Common myeloid progenitor, CD34-positive (primary cell): ENCODE measurements around the gene SNRPA.

Source experiments
- CTCF ChIA-PET: fragments of 350-600 bp; sonication (Branson Sonifier 250); formaldehyde crosslinking; loops from one replicate; lab custom pipeline; 2021; ENCODE audit warnings: antibody characterized with exemption; lab: Charles Lee
- POLR2A ChIA-PET: fragments of 350-600 bp; sonication (Branson Sonifier 250); formaldehyde crosslinking; loops from one replicate; lab custom pipeline; 2021; ENCODE audit warnings: antibody characterized with exemption; lab: Charles Lee
- DNase-seq, 3 donors: peaks; one replicate each; pipeline versions ENCODE4 v3.0.0 to v3.0.0-alpha.2; 2013
- H3K27ac ChIP-seq, 2 experiments: 1 replicate in 1 of 2; 2 replicates in 1 of 2; pipeline ENCODE4 v1.7.0; 2013; ENCODE audit warnings: inconsistent platforms in 2 of 2, low read length in 2 of 2, mild to moderate bottlenecking in 2 of 2, low read depth in 1 of 2, moderate library complexity in 1 of 2; ENCODE audit not compliant: severe bottlenecking in 2 of 2, insufficient read depth in 1 of 2, poor library complexity in 1 of 2
- H3K27me3 ChIP-seq, 5 experiments: replicated peaks in 2 of 5; 1 replicate in 3 of 5; 2 replicates in 2 of 5; pipeline versions ENCODE4 v1.6.1 to v1.7.0; 2013; ENCODE audit warnings: low read length in 4 of 5, mild to moderate bottlenecking in 2 of 5, moderate library complexity in 2 of 5, inconsistent platforms in 1 of 5; ENCODE audit not compliant: insufficient read depth in 5 of 5, control insufficient read depth in 4 of 5
- H3K36me3 ChIP-seq, 4 experiments: 1 replicate in 2 of 4; 2 replicates in 2 of 4; pipeline versions ENCODE4 v1.6.1 to v1.7.0; 2013; ENCODE audit warnings: low read length in 3 of 4, control low read depth in 1 of 4, mild to moderate bottlenecking in 1 of 4; ENCODE audit not compliant: control insufficient read depth in 4 of 4, insufficient read depth in 4 of 4
- H3K4me1 ChIP-seq, 4 experiments: 1 replicate in 3 of 4; 2 replicates in 1 of 4; pipeline versions ENCODE4 v1.6.1 to v1.7.1; 2013; ENCODE audit warnings: low read length in 3 of 4, mild to moderate bottlenecking in 3 of 4, control low read depth in 1 of 4, inconsistent platforms in 1 of 4, moderate library complexity in 1 of 4; ENCODE audit not compliant: control insufficient read depth in 4 of 4, insufficient read depth in 4 of 4; ENCODE audit errors: control extremely low read depth in 1 of 4
- H3K4me3 ChIP-seq, 7 experiments: 1 replicate in 4 of 7; 2 replicates in 3 of 7; pipeline versions ENCODE4 v1.5.1 to v1.7.0; 2013; ENCODE audit warnings: mild to moderate bottlenecking in 7 of 7, low read length in 6 of 7, moderate library complexity in 6 of 7, inconsistent platforms in 2 of 7, low read depth in 2 of 7, control low read depth in 1 of 7; ENCODE audit not compliant: insufficient read depth in 4 of 7, control insufficient read depth in 1 of 7; ENCODE audit errors: extremely low read depth in 1 of 7
- H3K9me3 ChIP-seq, 5 experiments: 1 replicate in 4 of 5; 2 replicates in 1 of 5; pipeline versions ENCODE4 v1.6.1 to v1.7.1; 2013; ENCODE audit warnings: low read length in 4 of 5, mild to moderate bottlenecking in 2 of 5, inconsistent platforms in 1 of 5, low read depth in 1 of 5, moderate library complexity in 1 of 5; ENCODE audit not compliant: control insufficient read depth in 4 of 5, insufficient read depth in 2 of 5; ENCODE audit errors: control extremely low read depth in 1 of 5
- WGBS: methylation state at CpG from one replicate; pipeline ENCODE4 v1.1.5; 2013; ENCODE audit not compliant: insufficient coverage; 5-methylcytosine and 5-hydroxymethylcytosine counted together

The SNRPA gene

DNA sequence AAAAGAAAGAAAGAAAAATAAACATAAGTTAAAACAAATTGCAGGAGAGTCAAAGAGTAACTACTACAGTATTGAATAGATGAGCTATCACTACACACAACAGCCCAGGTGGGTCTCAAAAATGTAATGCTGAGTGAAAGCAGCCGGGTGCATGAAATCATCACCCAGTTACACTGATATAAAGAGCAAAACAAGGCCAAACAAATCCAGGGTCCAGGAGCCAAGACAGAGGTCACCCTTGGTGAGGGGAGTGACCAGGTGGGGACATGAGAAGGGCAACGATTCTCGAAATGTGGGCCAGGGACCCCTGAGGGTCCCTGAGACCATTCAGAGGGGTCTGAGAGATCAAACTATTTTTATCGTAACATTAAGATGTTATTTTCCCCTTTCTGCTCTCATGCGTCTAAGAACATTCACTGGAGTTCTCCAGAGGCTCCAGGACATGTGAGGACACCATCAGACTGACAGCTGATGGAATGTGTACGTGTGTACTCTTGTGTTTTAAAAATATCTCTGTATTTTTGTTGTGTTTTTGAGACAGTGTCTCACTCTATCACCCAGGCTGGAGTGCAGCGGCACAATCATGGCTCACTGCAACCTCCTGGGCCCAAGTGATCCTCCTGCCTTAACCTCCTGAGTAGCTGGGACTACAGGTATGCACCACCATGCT, 44.9 kb upstream of the SNRPA start:
- Histone ChIP-seq H3K36me3 (peaks cover 6 to 70% (median 50%) of the 10 kb centered on the region in 4 experiments), H3K4me1 (peaks cover 0 to 11% (median 5%) of the 10 kb centered on the region in 4 experiments), H3K9me3 (no peaks in the 10 kb centered on the region), H3K27me3 (no peaks in the 10 kb centered on the region), H3K4me3 (no peak overlapping the region), H3K27ac (no peak overlapping the region)
- ChIA-PET POLR2A (no interaction called here), CTCF (no interaction called here)
- DNase-seq, result no peak
- WGBS, result 100% methylated on average over 6 of the region's 7 CpGs

GRCh38 chr19:40707615-40708014, 43.4 kb upstream of the SNRPA start:
- no peak overlapping the region for H3K27ac ChIP-seq
- no peak overlapping the region for H3K4me3 ChIP-seq
- 100% methylated on average over 5 of the region's 7 CpGs for WGBS
- no peaks in the 10 kb centered on the region for H3K27me3 ChIP-seq
- ChIA-PET POLR2A (interaction anchor here (1.1 kb wide), 1 partner anchor 16 kb away, joined by 3 read pairs; no protein-coding TSS in a partner anchor), CTCF (interaction anchor here (1.0 kb wide), 1 partner anchor 99 kb away, joined by 3 read pairs; no protein-coding TSS in a partner anchor)
- H3K36me3 ChIP-seq, result peaks cover 0 to 62% (median 37%) of the 10 kb centered on the region in 4 experiments
- no peak for DNase-seq
- peaks cover 0 to 12% (median 7%) of the 10 kb centered on the region in 4 experiments for H3K4me1 ChIP-seq
- H3K9me3 ChIP-seq, result no peaks in the 10 kb centered on the region

DNA sequence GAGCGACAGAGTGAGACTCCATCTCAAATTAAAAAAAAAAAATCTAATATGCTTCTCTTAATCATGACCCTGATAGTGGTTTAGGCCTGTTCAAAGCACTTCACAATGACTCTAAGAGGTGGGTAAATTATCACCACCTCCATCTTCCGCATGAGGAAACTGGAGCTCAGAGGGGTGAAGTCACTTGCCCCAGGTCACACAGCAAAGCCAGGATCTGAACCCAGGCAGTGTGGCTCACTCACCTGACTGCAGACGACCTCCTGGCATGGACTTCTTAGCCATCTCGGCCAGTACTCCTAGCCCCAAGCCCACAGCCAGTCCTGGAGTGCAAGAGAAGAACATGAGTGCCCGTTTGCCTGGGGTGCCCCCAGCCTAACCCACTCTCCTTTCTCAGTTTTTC, 41.2 kb upstream of the SNRPA start:
- Histone ChIP-seq H3K27me3 (no peaks in the 10 kb centered on the region), H3K36me3 (peaks cover 0 to 42% (median 20%) of the 10 kb centered on the region in 4 experiments), H3K4me1 (peaks cover 0 to 23% (median 18%) of the 10 kb centered on the region in 4 experiments), H3K27ac (no peak overlapping the region), H3K9me3 (no peaks in the 10 kb centered on the region), H3K4me3 (peak overlapping the region in 1 of 7 experiments; percentile 6)
- POLR2A ChIA-PET, result no interaction called here
- 97% methylated on average over 4 of the region's 5 CpGs for WGBS
- CTCF ChIA-PET, result interaction anchor here (1.3 to 1.7 kb wide), 2 partner anchors 11 to 46 kb away, joined by 3 to 5 read pairs; no protein-coding TSS in a partner anchor
- no peak for DNase-seq

DNA sequence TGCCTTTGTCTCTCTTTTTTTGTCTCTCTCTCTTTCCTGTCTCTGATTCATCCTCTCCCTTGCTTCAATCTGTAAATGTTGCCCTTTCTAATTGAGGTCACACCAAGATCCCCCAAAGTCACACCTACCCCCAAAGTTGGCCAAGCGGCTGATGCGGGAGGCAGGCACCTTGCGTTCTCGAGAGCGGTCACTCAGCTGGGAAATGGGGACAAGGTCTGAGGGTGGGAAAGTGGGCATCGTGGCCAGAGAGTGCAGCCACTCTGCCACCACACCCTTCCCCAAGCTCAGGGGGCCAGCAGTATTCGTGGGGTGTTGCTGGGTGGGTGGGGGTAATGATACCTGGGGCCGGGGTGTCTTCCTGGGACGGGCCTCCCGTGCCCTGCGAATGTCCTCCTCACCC, 37.1 kb upstream of the SNRPA start:
- POLR2A ChIA-PET, result interaction anchor here (0.9 kb wide), 1 partner anchor 29 kb away, joined by 3 read pairs; no protein-coding TSS in a partner anchor
- Histone ChIP-seq H3K4me3 (peak overlapping the region in 6 of 7 experiments; percentile 58 to 95 (median 84)), H3K27ac (peak overlapping the region; percentile 94 to 97)

GRCh38 chr19:40714441-40715299, 36.3 kb upstream of the SNRPA start:
- peak overlapping the region; percentile 94 to 97 for H3K27ac ChIP-seq
- peak overlapping the region; percentile 3 to 95 (median 83) for H3K4me3 ChIP-seq
- no peaks in the 10 kb centered on the region for H3K9me3 ChIP-seq
- H3K27me3 ChIP-seq, result no peaks in the 10 kb centered on the region
- POLR2A ChIA-PET, result no interaction called here
- CTCF ChIA-PET, result no interaction called here
- peak; percentile 97 to 100 (median 99) for DNase-seq
- H3K36me3 ChIP-seq, result peaks cover 0 to 12% (median 2%) of the 10 kb centered on the region in 4 experiments
- WGBS, result 0% methylated on average over 28 of the region's 31 CpGs
- peaks cover 0 to 63% (median 55%) of the 10 kb centered on the region in 4 experiments for H3K4me1 ChIP-seq

More for the DNA sequence above, 37.1 kb upstream of the SNRPA start:
- no peak for DNase-seq
- Histone ChIP-seq H3K9me3 (no peaks in the 10 kb centered on the region), H3K4me1 (peaks cover 0 to 56% (median 50%) of the 10 kb centered on the region in 4 experiments), H3K36me3 (peaks cover 0 to 14% (median 5%) of the 10 kb centered on the region in 4 experiments), H3K27me3 (no peaks in the 10 kb centered on the region)
- 100% methylated on average over 3 of the region's 11 CpGs for WGBS
- CTCF ChIA-PET, result interaction anchor here (1.2 kb wide), 1 partner anchor 50 kb away, joined by 6 read pairs; no protein-coding TSS in a partner anchor

GRCh38 chr19:40716031-40716481, 34.9 kb upstream of the SNRPA start:
- ChIA-PET POLR2A (interaction anchor here (1.3 kb wide), 1 partner anchor 35 kb away, joined by 4 read pairs; the partner anchor contains the start of genes ACTMAP and SNRPA), CTCF (interaction anchor here (1.4 to 1.6 kb wide), 2 partner anchors 33 to 90 kb away, joined by 4 to 5 read pairs; no protein-coding TSS in a partner anchor)
- Histone ChIP-seq H3K9me3 (no peaks in the 10 kb centered on the region), H3K27ac (peak overlapping the region; percentile 88 to 97), H3K27me3 (no peaks in the 10 kb centered on the region), H3K36me3 (peaks cover 0 to 8% (median 2%) of the 10 kb centered on the region in 4 experiments), H3K4me1 (peaks cover 2 to 62% (median 48%) of the 10 kb centered on the region in 4 experiments), H3K4me3 (peak overlapping the region; percentile 64 to 95 (median 83))
- 5% methylated on average over 5 of the region's 8 CpGs for whole genome bisulfite sequencing
- peak; percentile 80 to 88 (median 87) for DNase-seq
